Transverse colon (tissue), 4 donors: Measurements from ENCODE around the gene AUH. TPM values are rescaled to one million over a fixed set of nuclear protein-coding genes. Genes with fewer than 3 reads are reported as not detected.

Experiments
- DNase-seq: peaks from one replicate; pipeline ENCODE4 v3.0.0-alpha.2; 2019
- H3K27ac ChIP-seq, 4 donors: fragments of 200-600 bp; sonication (generic); 2 replicates each; pipeline ENCODE4 v1.5.1; 2016 to 2018; ENCODE audit warnings: inconsistent platforms in 4 of 4
- H3K27me3 ChIP-seq: fragments of 200-600 bp; sonication (generic); 2 replicates; pipeline ENCODE4 v1.5.1; 2017; ENCODE audit warnings: inconsistent platforms
- H3K36me3 ChIP-seq, 4 donors: fragments of 200-600 bp; sonication (generic); 2 replicates each; pipeline ENCODE4 v1.5.1; 2017 to 2019; ENCODE audit warnings: inconsistent platforms in 4 of 4
- H3K4me1 ChIP-seq, 4 donors: fragments of 200-600 bp; sonication (generic); 2 replicates each; pipeline ENCODE4 v1.5.1; 2017 to 2020; ENCODE audit warnings: inconsistent platforms in 4 of 4
- H3K4me3 ChIP-seq, 4 donors: fragments of 200-600 bp; sonication (generic); 1 replicate in 1 of 4; 2 replicates in 3 of 4; pipeline versions ENCODE4 v1.5.1 to v1.6.1; 2017 to 2019; ENCODE audit warnings: inconsistent platforms in 4 of 4
- H3K9me3 ChIP-seq, 2 donors: fragments of 200-600 bp; sonication (generic); 2 replicates each; pipeline ENCODE4 v1.5.1; 2017 to 2019; ENCODE audit warnings: inconsistent platforms in 2 of 2
- EP300 ChIP-seq: sonication (generic); formaldehyde crosslinking; IDR thresholded peaks from one replicate; pipeline ENCODE4 v1.6.1; 2017; ENCODE audit warnings: antibody characterized with exemption, low read depth
- POLR2A ChIP-seq: fragments of 450-650 bp; IDR thresholded peaks from one replicate; pipeline ENCODE4 v1.6.1; 2016; ENCODE audit warnings: antibody characterized with exemption, mild to moderate bottlenecking, moderate library complexity
- POLR2AphosphoS5 ChIP-seq, 3 donors: sonication (generic); formaldehyde crosslinking; IDR thresholded peaks; one replicate each; pipeline ENCODE4 v1.6.1; 2016; ENCODE audit warnings: antibody characterized with exemption in 3 of 3
- WGBS, 2 donors: methylation state at CpG; one replicate each; pipeline ENCODE4 v1.1.5; 2018; ENCODE audit warnings: low coverage in 1 of 2; 5-methylcytosine and 5-hydroxymethylcytosine counted together
- in situ Hi-C, 4 donors: fragments of 200-750 bp; cut with MboI; loops; one replicate each; pipeline versions ENCODE4 v1.15.0 to v1.15.1; 2017; ENCODE audit warnings: low sequenced_read_pairs in 3 of 4, low pct_ligation_motif_present in 1 of 4, low pct_unique_long_range_greater_than_20kb in 1 of 4
- intact Hi-C: fragments of 100-400 bp; cut with DNase I; formaldehyde crosslinking; loops from one replicate; pipeline ENCODE4 v1.15.1; 2023; ENCODE audit warnings: low total_unique reads
- total RNA-seq, 4 donors: library from RNA; depleted of rRNA; stranded (reverse); fragments of >200 nt; gene quantifications; one replicate each; pipeline ENCODE4 v1.1.0, GENCODE V29; 2016
- TF ChIP-seq, protein P1 (sequence below), 5 experiments: fragments of 200-600 bp in 3 of 5; fragments of 450-650 bp in 2 of 5; sonication (generic) in 3 of 5; IDR thresholded peaks; 1 replicate in 2 of 5; 2 replicates in 3 of 5; pipeline ENCODE4 v1.5.1; 2016 to 2017; ENCODE audit warnings: antibody characterized with exemption in 5 of 5, inconsistent platforms in 3 of 5, mild to moderate bottlenecking in 2 of 5, moderate library complexity in 1 of 5

The AUH gene
- total RNA-seq, 4 donors from 2014 or later, result 55.0 to 136 (median 83.8) TPM

DNA sequence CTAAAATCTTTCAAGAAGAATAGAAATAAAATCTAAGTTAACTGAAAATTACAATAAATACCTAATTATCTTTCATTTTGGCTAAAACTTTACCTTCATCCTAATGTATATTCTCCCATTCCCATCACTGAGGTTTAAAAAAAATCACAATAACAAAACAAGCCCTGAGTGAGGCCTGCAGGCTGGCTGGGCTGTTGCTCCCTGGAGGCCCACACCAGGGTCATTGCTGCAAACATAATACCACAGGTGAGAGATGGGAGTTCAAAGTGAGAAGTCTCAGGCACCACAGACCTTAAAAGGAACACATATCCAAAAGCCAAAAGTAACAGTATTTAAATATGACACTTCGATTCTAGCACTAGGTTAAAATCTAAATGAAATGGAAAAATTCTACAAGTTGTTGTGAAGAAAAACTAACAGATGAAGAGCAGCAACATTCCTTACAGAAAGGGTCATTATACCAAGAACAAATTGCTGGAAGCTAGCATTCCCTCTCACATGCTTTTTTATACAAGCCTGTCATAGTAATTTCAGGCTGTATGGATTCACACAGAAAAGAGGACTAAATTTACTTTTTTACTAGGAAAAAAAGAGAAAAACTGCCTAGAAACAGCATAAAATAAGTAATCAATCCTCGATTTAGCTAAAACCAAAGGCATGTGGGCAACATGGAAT lies 57.8 kb downstream of the AUH start:
- Histone ChIP-seq H3K9me3 (no peaks in the 10 kb centered on the region), H3K27me3 (no peaks in the 10 kb centered on the region), H3K4me3 (no peak overlapping the region), H3K36me3 (no peaks in the 10 kb centered on the region), H3K27ac (peak overlapping the region; percentile 11 to 61 (median 54)), H3K4me1 (peaks cover 0 to 24% (median 11%) of the 10 kb centered on the region in 4 donors)
- intact Hi-C loops (no loop called here), in situ Hi-C loops (no loop called here)
- WGBS, 2 donors, result 85 to 88% methylated on average over 2 of the region's 2 CpGs
- TF ChIP-seq, protein P1, sequence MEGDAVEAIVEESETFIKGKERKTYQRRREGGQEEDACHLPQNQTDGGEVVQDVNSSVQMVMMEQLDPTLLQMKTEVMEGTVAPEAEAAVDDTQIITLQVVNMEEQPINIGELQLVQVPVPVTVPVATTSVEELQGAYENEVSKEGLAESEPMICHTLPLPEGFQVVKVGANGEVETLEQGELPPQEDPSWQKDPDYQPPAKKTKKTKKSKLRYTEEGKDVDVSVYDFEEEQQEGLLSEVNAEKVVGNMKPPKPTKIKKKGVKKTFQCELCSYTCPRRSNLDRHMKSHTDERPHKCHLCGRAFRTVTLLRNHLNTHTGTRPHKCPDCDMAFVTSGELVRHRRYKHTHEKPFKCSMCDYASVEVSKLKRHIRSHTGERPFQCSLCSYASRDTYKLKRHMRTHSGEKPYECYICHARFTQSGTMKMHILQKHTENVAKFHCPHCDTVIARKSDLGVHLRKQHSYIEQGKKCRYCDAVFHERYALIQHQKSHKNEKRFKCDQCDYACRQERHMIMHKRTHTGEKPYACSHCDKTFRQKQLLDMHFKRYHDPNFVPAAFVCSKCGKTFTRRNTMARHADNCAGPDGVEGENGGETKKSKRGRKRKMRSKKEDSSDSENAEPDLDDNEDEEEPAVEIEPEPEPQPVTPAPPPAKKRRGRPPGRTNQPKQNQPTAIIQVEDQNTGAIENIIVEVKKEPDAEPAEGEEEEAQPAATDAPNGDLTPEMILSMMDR (IDR thresholded peaks at IDR 0.05), result no peak
- no peak for TF ChIP-seq POLR2A
- TF ChIP-seq EP300, result no peak
- TF ChIP-seq POLR2AphosphoS5 (IDR thresholded peaks at IDR 0.05), result no peak
- no peak for DNase-seq

DNA sequence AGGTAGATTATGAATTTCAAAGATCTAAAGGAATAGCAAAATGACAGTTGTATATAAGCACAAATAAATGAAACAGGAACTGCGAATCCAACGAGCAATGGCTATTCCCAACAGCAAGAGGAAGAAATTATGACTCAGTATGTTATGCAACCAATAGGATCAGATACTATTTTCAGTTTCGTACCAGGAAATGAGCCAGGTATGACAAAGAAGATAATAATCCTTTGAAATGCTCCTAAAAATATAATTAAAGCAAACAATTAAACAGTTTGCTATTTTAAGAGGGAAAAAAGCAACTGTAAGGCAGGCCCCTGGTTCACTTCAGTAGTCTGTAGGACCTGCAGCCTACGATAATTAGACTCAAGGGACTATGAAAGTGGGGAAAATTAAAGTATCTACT lies 58.9 kb downstream of the AUH start:
- no peak overlapping the region for H3K4me3 ChIP-seq
- H3K27me3 ChIP-seq, result no peaks in the 10 kb centered on the region
- H3K4me1 ChIP-seq, result peaks cover 0 to 34% (median 11%) of the 10 kb centered on the region in 4 donors
- no peak for DNase-seq
- 48 to 54% methylated on average over 4 of the region's 4 CpGs for WGBS, 2 donors
- H3K9me3 ChIP-seq, result no peaks in the 10 kb centered on the region
- peak overlapping the region; percentile 58 to 75 (median 63) for H3K27ac ChIP-seq
- intact Hi-C loops, result no loop called here
- no peak for TF ChIP-seq EP300
- TF ChIP-seq POLR2AphosphoS5 (IDR thresholded peaks at IDR 0.05), result peak; percentile 35 to 57 (median 40)
- in situ Hi-C loops, result no loop called here
- H3K36me3 ChIP-seq, result no peaks in the 10 kb centered on the region

DNA sequence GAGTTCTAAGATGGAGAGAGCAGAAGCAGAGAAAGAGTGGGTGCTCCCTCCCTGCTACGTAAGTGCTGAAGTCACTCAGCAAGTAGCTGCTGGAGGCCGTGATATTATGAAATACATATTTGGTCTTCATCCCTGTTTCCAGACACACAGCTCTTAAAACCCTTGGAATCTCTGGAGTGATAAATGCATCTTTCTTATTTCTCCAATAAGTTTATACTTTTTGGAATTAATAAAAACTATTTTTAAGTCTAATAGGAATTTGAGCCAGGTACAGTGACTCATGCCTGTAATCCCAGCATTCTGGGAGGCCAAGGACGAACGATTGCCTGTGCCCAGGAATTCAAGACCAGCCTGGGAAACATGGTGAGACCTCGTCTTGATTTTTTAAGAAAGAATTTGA lies 60.6 kb downstream of the AUH start:
- in situ Hi-C loops (no loop called here), intact Hi-C loops (no loop called here)
- H3K4me1 ChIP-seq, result peaks cover 0 to 35% (median 11%) of the 10 kb centered on the region in 4 donors
- H3K27ac ChIP-seq, result peak overlapping the region; percentile 58 to 75 (median 63)
- H3K36me3 ChIP-seq, result peaks cover 0 to 3% (median 0%) of the 10 kb centered on the region in 4 donors
- no peak for DNase-seq
- no peaks in the 10 kb centered on the region for H3K9me3 ChIP-seq
- no peak for TF ChIP-seq POLR2A
- TF ChIP-seq, protein P1 (IDR thresholded peaks at IDR 0.05), result no peak
- no peak for TF ChIP-seq POLR2AphosphoS5 (IDR thresholded peaks at IDR 0.05)
- TF ChIP-seq EP300, result no peak
- 77 to 81% methylated on average over 4 to 5 of the region's 5 CpGs for WGBS, 2 donors
- no peak overlapping the region for H3K4me3 ChIP-seq
- H3K27me3 ChIP-seq, result no peaks in the 10 kb centered on the region

DNA sequence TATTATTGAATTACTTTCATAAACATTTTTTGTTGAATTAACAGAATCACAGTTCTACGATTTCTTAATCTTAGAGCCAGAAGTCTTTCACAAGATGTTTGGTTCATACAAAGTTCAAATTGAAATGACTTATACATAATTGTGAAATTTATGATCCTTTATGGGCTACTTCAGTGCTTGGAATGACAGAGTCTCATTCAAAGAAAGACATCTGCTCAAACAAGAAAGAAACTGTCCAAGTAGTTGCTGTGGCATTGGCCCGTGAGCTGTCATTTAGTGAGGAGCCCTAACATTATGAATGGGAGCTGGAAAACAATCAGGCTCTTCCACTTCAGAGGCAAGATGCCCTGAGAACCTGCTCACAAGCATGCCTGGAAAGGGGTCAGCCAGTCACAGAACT lies 63.4 kb downstream of the AUH start:
- no peak for DNase-seq
- Histone ChIP-seq H3K27me3 (no peaks in the 10 kb centered on the region), H3K4me3 (no peak overlapping the region), H3K36me3 (peaks cover 0 to 26% (median 6%) of the 10 kb centered on the region in 4 donors), H3K4me1 (peaks cover 0 to 35% (median 10%) of the 10 kb centered on the region in 4 donors), H3K27ac (no peak overlapping the region), H3K9me3 (no peaks in the 10 kb centered on the region)
- intact Hi-C loops, result no loop called here
- in situ Hi-C loops, result no loop called here
- 46 to 49% methylated on average over 2 of the region's 2 CpGs for WGBS, 2 donors
- TF ChIP-seq, protein P1 (IDR thresholded peaks at IDR 0.05), result no peak
- TF ChIP-seq EP300 (no peak), POLR2AphosphoS5 (IDR thresholded peaks at IDR 0.05) (no peak), POLR2A (no peak)

DNA sequence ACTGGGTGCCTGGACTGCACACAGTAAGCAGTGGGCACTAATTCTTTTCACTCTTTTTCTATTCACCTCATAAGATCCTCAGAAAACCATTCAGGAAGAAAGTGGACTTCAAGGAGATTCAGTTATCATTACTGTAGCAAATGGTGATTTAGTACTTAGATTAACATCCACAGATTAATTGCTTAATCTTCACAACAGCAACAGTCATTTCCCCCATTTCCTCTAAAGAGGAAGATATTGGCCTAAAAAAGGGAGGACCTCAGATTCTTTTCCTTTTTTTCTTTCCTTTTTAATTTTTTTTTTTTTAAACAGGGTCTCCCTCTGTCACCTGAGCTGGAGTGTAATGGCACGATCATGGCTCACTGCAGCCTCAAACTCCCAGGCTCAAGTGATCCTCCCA lies 64.4 kb downstream of the AUH start:
- H3K4me3 ChIP-seq, result no peak overlapping the region
- DNase-seq, result no peak
- intact Hi-C loops, result no loop called here
- H3K9me3 ChIP-seq, result no peaks in the 10 kb centered on the region
- peaks cover 0 to 26% (median 10%) of the 10 kb centered on the region in 4 donors for H3K36me3 ChIP-seq
- H3K4me1 ChIP-seq, result peaks cover 0 to 25% (median 1%) of the 10 kb centered on the region in 4 donors
- H3K27ac ChIP-seq, result no peak overlapping the region
- TF ChIP-seq EP300, result no peak
- TF ChIP-seq POLR2AphosphoS5 (IDR thresholded peaks at IDR 0.05), result no peak
- TF ChIP-seq POLR2A, result no peak
- TF ChIP-seq, protein P1 (IDR thresholded peaks at IDR 0.05), result no peak
- H3K27me3 ChIP-seq, result no peaks in the 10 kb centered on the region
- in situ Hi-C loops, result no loop called here
- 93 to 100% methylated on average over 1 of the region's 1 CpG for WGBS, 2 donors
